Measurements from ENCODE around the gene ZNF317.

- no peak for TF ChIP-seq POLR2A (IDR thresholded peaks at IDR 0.05; ENCODE audit: low read depth)
- no peak for TF ChIP-seq EP300 (IDR thresholded peaks at IDR 0.05)
- no peak for TF ChIP-seq CTCF (IDR thresholded peaks at IDR 0.05)
Observed at GRCh38 chr19:9130965-9131364, 9.2 kb upstream of the ZNF317 start.
